ENCODE results near the gene TSPAN14.
"Not testable (repeated sequence)": the region's sequence is repeated elsewhere in the genome, so short reads cannot be mapped to it uniquely, and the experiment has no call there.

The TSPAN14 gene

DNA sequence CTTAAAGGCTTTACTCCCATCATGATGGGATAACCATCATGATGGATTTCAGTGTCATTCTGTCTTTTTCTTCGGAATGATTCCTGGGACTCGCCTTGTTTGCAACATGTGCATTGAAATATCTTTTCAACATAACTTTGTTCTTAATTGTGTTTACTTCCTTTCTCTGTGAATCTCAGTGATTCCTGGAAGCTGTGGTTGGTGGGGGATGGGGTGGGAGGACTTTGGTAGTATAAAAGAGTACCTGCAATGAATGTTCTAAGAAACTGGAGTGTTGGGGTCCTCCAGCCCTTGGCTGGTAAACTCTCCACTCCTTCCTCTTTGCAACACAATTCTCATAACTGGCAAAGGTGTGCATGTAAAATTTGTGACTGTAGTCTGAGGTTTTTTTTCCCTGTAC, 72.1 kb downstream of the TSPAN14 start:
- DNase-seq (ENCODE audit: low read depth), result no peak

DNA sequence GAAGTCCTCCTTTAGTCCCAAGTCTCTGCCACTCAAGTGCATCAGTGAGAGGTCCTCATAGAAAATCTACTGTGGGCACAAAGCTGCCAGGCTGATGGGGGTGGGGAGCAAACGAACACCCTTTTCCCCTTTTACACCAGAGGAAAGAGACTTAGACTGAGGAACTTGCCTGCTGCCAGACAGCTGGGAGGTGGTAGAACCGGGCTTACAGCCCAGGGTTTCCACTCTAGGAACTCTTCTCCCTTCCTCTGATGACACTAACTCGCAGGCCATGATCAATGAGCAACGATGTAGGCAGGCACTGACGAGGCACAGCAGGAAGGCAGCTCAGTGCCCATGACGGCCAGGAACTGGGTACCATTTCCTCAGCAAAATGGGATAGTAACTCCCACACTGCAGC, 72.6 kb downstream of the TSPAN14 start:
- no peak for DNase-seq (ENCODE audit: low read depth)

DNA sequence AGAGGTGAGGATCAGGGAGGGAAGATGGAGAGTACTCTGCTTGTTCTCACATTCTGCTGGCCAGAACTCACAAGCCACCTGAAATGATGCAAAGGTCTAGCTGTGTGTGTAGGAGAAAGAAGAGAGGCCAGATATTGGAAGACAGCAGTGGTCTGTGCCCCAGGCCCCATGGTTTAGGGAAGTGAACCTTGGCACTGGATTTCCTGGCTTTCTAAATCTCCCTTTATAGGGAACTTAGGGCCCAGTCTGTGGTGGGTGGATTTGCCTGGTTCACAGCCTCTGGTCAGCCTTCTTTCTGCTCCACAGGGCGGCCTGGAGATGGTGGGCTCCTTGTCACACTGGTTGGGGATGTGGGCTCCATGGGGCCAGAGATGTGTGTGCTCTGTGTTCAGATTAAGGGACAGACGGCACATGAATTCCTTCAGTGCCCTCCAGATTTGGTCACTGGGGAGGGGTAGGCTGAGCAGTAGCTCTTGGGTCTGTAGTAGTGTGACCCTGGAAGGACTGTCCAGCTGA, 74.1 kb downstream of the TSPAN14 start:
- no peak for DNase-seq (ENCODE audit: low read depth)

DNA sequence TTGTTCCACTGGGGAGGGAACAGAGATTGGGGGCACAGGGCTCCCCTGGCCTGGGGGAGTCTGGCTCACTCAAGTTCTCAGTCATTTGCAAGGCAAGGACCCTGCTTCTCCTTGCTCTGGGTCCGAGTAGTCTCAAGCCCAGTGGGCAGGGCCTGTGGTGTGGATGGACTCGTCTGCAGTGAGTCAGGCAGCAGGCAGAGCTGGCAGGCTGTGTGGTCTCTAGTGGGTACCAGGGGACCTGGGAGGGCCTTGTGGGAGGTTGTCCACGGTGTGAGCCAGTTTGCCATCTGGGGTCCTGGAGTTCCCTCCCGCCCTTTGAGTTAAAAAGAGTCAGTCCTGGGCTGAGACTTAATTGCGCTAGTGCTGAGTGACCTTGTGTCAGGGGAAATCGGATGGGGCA, 74.8 kb downstream of the TSPAN14 start:
- DNase-seq (ENCODE audit: low read depth), result no peak

DNA sequence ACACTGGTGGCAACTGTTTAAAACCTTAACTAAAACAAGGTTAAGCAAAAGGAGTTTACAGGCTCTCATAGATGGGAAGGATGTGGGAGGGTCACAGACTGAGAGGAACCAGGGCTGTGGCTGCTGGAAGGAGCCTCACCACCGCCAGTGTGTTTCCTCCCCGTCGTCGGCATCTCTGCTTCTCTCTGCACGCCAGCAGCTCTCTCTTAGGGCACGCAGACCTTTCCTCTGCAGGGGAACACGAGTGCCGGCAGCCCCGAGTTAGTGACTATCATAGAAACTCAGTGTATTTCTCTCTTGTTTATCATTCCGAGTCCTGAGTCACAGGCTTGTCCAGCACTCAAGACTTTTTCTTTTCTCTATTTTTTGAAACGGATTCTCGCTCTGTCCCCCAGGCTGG, 75.5 kb downstream of the TSPAN14 start:
- DNase-seq (ENCODE audit: low read depth), result no peak

DNA sequence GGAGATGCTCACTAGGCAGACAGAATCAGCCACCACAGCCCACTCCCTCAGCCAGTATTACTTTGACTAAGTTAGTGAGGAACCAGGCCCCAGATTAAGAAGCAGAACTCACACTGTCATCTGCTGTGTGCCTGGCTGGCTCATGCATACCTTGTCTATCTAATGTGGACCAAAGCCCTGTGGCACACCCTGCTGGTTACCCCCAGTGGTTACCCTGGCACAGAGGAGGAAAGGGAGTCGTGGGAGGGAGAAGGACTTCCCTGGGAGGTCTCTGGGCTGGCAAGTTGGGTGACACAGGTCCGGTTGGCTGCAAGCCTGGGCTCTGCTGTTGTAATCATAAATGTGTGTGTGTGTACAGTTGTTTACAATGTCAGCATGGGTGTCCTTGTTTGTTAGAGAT, 76.1 kb downstream of the TSPAN14 start:
- no peak for DNase-seq (ENCODE audit: low read depth)

DNA sequence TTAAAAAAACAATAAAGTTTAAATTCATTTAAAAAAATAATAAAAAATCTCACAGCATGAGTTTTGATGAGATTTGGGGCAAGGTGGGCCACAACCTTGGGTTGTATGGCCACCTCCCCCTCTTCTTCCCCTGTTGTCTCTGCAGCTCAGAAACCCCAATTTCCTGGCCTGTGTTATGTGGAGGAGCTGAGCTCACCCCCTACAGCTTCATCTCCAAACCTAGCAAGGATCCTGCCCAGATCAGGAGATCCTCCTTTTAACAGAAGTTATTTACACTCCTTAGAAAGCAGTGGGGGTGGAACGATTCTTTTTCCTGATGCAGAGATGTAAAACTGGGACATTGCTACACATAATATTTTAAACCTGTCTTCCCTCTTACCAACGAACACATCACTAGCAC, 76.7 kb downstream of the TSPAN14 start:
- DNase-seq (ENCODE audit: low read depth), result no peak

DNA sequence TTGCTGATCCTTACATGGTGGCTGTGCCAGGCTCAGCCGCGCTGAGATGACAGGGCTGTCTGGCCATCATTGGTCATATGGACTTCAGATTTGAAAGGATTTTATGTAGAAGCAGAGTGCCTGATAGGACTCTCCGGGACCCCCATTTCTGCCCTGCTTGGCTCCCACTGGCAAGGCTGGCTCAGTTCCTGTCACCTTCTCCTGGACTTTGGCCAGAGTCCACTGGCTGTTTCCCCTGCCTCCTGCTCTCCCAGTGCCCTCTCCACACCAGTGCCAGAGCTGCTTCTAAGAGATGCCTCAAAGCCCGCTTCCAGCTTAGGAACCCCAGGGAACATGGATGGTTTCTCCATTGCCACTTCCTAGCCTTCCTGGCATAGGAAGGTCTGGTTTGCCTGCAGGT, 78.5 kb downstream of the TSPAN14 start:
- DNase-seq (ENCODE audit: low read depth), result no peak

DNA sequence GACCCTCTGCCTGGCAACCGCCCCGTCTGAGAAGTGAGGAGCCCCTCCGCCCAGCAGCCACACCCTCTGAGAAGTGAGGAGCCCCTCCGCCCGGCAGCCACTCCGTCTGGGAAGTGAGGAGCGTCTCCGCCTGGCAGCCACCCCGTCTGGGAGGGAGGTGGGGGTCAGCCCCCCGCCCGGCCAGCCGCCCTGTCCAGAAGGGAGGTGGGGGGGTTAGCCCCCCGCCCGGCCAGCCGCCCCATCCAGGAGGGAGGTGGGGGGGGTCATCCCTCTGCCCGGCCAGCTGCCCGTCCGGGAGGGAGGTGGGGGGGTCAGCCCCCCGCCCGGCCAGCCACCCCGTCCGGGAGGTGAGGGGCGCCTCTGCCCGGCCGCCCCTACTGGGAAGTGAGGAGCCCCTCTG, 79.9 kb downstream of the TSPAN14 start:
- not testable (repeated sequence) for DNase-seq (ENCODE audit: low read depth)

DNA sequence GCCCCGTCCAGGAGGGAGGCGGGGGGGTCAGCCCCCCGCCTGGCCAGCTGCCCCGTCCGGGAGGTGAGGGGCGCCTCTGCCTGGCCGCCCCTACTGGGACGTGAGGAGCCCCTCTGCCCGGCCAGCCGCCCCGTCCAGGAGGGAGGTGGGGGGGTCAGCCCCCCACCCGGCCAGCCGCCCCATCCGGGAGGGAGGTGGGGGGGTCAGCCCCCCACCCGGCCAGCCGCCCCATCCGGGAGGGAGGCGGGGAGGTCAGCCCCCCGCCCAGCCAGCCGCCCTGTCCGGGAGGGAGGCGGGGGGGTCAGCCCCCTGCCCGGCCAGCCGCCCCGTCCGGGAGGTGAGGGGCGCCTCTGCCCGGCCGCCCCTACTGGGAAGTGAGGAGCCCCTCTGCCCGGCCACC, 80.5 kb downstream of the TSPAN14 start:
- DNase-seq (ENCODE audit: low read depth), result not testable (repeated sequence)

DNA sequence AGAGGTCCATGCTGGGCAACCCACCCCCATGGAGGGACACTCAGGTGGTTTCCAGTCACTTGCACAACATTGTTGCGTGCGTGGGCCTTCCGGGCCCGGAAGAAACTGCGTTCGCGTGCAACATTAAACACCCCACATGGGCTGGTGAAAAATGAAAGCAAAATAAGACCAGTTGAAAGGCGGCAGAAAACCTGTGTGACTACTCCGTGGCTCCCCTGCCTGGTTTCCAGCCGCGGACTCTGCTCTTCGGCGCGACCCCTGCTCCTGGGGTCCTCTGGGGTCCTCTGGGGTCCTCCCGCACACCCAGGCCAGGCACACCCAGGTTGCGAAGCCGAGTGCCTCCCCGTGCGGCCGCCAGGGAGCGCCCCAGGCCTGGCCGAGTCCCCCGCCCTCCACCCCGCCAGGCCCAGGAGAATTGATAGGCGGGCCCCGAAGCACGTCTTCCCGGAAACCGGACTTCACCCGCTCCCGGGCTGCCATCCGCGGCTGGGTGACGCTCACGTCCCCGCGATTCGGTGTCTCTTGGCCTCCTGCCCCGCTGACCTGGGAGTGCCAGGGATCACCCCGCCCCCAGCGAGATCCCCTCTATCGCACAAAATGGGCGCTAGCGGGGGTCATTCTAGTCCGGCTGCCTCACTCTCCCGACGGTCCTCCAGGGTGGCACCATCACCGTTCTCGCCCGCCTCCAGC, 81.7 kb downstream of the TSPAN14 start:
- no peak for DNase-seq (ENCODE audit: low read depth)

DNA sequence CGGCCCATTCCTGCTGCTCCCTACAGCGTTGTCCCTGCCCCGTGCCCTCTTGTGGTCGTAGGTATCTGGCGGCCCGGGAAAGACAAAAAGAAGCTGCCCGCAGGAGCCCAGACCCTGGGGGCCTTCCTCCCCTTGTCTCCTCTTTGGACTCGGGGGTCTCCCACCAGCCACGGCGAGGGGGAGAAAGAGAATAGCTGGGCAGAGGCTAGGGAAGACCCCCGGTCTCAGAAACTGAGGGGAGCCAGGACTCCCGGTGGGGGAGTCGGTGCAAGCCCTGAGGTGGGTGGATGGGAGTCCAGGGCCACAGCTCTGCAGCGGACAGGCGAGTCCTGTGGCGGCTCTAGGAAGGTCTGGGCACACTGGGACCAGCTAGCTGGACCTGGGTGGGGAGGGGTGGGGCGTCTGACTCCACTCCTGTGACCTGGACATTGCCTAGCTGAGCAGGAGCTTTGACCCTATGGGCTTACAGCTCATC, 82.3 kb downstream of the TSPAN14 start:
- DNase-seq (ENCODE audit: low read depth), result no peak

DNA sequence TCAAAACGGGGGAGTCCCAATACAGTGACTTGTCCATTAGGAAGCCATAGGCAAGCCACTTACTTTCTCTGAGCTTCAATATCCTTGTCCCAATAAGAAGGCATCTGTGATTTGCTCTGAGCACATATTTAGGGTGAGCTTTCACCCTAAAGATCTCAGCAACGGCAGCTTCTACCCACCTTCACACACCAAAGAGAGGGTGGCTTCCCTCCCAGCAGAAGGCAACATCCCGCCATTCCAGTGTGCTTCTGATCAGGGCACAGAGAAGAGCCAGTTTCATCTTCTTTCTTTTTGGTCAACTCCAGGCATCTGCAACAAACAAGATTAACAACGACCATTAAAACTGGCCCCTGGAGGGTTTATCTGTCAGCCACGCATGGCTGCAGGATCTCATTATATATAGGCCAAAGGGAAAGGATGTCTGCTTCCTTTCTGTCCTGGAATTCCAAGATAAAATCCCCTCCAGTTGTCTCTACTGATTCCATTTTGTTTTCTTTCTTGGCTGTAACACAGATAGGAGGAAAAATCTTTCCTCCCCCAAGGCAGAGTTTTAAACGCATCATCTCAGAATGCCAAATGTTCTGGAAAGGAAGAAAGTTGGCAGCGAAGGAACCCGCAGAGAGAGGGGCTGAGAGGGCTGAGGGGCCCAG, 83.1 kb downstream of the TSPAN14 start:
- DNase-seq (ENCODE audit: low read depth), result no peak

DNA sequence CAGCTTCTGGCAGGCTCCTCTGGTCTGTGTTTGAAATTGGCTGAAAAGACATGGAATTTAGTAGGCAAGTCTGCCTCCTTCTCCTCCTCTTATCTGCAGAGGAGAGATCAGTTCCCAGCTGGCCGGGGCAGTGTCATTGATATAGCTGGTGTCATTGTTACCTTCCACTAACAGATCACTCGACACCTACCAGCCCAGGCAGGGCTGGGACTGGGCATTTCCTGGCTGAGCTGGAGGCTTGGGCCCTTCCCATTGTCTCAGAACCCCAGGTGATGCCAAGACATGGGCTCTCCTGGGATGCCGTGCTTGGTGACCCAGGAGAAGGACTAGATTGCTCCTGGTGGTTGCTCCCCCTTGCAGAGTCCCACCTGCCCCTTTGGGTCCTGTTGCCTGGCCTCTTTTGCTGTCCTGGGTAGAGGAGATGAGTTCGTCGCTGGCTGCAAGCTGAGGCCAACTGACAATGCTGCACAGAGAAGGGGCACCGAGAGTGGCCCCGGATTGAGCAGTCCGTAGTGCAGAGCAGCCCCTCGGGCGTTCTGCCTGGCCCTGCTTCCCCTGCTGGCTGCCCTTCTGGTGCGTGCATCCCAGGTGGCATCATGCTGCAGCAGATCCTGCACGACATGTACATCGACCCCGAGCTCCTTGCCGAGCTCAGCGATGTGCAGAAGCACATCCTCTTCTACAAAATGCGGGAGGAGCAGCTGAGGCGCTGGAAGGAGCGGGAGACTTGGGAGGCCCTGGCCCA, 83.8 kb downstream of the TSPAN14 start, which contains the start of gene SH2D4B:
Gene SH2D4B (plus strand): TSS at position 167 of the 745 bp plus-strand sequence. CDS start 430 bp downstream, at position 597.
- DNase-seq (ENCODE audit: low read depth), result no peak

DNA sequence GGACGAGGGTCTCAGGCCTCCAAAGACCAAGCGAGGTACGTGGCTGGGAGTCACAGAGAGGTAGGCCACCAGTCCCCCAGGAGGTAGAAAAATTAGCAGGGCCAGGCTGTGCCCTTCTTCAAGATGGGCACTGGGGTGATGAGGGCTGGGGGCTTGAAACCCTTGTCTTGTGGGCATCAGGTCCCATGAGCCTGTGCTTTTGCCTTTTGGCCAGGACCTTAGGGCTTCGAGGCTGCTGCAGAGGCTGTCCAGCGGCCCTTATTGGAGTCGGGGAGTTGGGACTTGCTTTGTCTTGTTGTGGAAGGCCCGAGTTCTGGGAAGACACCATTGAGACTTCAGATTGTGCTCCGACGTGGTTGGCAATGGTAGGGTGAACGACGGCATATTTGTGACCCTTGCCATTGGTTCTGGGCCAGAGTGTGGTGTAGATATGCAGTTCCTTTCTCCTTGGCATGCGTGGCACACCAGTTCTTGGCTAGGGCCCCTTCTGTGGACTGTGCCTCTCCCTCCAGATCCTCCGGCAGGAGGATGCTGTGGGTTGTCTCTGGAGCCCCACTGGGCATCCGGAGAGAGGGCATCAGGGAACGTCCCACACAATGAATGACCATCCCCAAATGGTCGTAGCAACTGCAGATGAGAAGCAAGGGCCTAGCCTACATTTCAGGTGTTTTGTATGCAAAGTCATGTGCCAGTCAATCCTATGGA, 84.5 kb downstream of the TSPAN14 start:
- no peak for DNase-seq (ENCODE audit: low read depth)

DNA sequence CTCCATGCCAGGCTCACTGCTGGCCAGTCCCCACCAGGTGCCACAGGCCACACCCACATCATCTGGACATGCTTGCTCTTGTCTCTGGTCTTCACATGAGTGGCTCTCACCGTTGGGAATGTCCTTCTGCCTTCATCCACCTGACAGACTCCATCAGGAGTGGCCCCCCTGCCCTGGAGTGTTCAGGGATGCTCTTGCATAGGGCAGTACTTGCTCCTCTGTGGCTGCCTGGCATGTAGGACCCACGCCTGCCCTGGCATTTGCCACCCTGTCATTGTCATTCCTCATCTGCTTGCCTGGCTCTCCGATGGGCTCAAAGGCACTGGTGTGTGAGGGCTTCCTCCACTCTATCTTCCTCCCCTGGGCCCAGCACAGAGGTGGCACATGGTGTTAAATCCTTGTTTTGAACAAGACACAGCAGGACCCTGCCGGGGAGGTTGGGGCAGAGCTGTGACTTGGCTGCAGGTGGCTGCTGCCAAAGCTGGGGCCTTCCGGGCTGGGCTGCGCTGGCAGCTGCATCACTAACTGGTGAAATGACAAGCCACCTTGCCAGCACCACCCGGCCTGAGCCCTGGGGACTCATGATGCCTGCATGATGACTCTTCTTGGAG, 85.4 kb downstream of the TSPAN14 start:
- no peak for DNase-seq (ENCODE audit: low read depth)

DNA sequence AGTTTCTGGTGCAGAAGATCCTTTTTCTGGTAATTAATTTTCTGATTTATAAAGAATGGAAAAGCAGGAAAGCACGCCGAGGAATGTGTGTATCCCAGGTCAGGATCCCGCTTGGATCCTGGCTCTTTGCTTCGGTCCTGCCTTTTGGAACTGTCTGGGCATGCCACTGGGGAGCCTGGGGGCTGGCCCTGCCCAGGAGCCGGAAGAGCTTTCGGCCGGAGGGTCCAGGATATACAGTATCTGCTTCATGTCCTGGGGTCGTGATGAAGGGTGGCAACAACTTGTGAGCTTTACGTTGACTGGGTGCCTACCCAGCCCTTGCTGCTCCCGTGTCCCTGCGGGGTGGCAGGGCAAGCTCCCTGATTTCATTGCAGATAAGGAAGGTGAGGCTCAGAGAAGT, 86.0 kb downstream of the TSPAN14 start:
- DNase-seq (ENCODE audit: low read depth), result no peak

DNA sequence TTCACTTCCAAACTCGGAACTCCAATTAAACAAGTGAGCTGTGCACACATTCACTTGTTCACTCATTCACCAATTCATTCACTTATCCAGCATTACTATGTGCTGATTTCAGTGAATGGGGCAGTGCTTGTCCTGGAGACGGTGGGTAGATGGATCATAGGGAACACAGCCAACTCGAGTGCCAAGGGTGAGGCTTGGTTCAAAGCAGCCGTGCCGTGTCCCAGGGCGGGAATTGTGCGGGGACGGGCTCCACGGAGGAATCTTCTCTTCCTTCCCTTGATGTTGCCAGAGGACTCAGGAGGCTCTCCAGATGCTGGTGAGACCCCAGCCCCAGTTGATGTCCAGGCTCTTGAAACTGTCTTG, 86.5 kb downstream of the TSPAN14 start:
- no peak for DNase-seq (ENCODE audit: low read depth)

DNA sequence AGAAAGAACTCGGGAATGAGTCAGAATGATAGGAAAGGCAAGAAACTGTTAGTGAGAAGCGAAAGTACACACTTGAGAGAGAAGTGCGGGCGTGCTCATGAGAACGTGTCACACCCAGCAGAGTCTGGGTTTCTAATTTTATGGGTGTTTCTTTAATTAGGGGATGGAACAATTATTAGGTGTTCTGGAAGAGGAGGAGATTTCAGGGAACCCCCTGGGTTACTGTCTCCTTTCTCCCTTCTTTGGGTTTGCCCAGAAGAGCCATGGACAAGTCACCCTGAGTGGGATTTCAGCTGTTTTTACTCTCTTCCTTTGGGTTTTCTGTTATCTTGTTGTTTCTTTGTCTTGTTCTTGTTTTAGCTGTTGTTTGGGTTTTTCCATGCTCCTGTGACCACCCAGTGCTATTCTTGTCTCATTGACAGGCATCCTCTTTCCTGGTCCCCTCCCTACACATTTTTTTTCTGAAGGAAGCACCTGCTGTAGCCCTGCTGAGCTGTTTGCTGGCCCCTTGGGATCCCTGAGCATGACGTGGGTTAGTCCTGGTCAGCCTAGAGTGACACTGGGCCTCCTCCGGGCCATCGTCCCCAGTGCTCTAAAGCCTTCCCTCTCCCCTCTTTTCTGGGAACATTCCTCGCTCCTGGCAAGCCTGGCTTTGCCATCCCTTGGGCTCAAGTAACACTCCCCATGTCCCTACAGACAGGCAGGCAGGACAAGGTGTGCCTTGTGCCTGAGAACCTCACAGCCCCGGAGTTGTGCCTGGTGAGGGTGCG, 87.1 kb downstream of the TSPAN14 start:
- DNase-seq (ENCODE audit: low read depth), result no peak

DNA sequence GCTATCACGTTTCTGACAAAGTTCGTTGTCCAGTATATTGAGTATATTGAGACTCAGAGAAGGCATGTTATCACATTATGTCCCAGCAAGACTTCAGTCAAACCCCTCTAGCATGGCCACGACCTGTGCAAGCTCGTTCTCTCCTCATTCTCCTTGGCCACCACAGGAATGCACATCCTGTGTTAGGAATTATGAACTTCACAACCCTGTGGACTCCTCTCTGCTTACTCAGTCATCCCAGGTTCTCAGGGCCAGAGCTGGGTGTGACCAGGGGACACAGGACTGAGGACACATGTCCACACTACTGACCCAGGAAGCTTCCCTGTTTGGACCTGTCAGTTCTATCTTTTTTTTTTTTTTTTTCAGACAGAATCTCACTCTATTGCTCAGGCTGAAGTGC, 87.9 kb downstream of the TSPAN14 start:
- DNase-seq (ENCODE audit: low read depth), result no peak
